Mesothelial cell of epicardium (in vitro differentiated cells): Measurements from ENCODE around the gene FCRLA. TPM values are rescaled to one million over a fixed set of nuclear protein-coding genes. Genes with fewer than 3 reads are reported as not detected.

Source experiments
- DNase-seq, 2 experiments: peaks; one replicate each; pipeline ENCODE4 v3.0.0; 2021; ENCODE audit warnings: low spot score in 2 of 2; ENCODE audit not compliant: unreplicated experiment in 2 of 2
- H3K27ac Mint-ChIP-seq: 2 replicates; pipeline ENCODE4 v1.8.0; 2021; ENCODE audit warnings: mixed read lengths
- H3K27me3 Mint-ChIP-seq: 2 replicates; pipeline ENCODE4 v1.8.0; 2021; ENCODE audit warnings: low read depth, mixed read lengths
- H3K36me3 Mint-ChIP-seq: 2 replicates; pipeline ENCODE4 v1.8.0; 2021; ENCODE audit warnings: mixed read lengths
- H3K4me1 Mint-ChIP-seq: 2 replicates; pipeline ENCODE4 v1.8.0; 2021; ENCODE audit warnings: mixed read lengths
- H3K4me3 Mint-ChIP-seq: 2 replicates; pipeline ENCODE4 v1.8.0; 2021; ENCODE audit warnings: mild to moderate bottlenecking, moderate library complexity, mixed read lengths
- H3K9me3 Mint-ChIP-seq: 2 replicates; pipeline ENCODE4 v1.8.0; 2021; ENCODE audit warnings: mixed read lengths
- CTCF ChIP-seq: fragments of 200-600 bp; sonication (generic); IDR thresholded peaks from one replicate; pipeline ENCODE4 v1.5.0; 2021; ENCODE audit warnings: antibody characterized with exemption; ENCODE audit not compliant: unreplicated experiment
- total RNA-seq: library from RNA; stranded (reverse); gene quantifications from 3 replicates; pipeline ENCODE4 v1.2.1, GENCODE V29; 2021

The FCRLA gene
- total RNA-seq, 1 donor from 2014 or later: not detected

GRCh38 chr1:161718559-161719324 is 11.7 kb downstream of the FCRLA start:
- Mint-ChIP-seq H3K4me1 (no peaks in the 10 kb centered on the region), H3K9me3 (no peaks in the 10 kb centered on the region), H3K36me3 (no peaks in the 10 kb centered on the region), H3K4me3 (no peak overlapping the region), H3K27me3 (peaks cover 86% of the 10 kb centered on the region), H3K27ac (no peak overlapping the region)
- TF ChIP-seq CTCF: no peak
- DNase-seq: no peak

- Mint-ChIP-seq H3K27me3 (peaks cover 85% of the 10 kb centered on the region), H3K27ac (no peak overlapping the region), H3K4me1 (peaks cover 2% of the 10 kb centered on the region), H3K4me3 (no peak overlapping the region), H3K36me3 (no peaks in the 10 kb centered on the region), H3K9me3 (no peaks in the 10 kb centered on the region)
- no peak for TF ChIP-seq CTCF
- DNase-seq: no peak
These were observed 12.2 kb downstream of the FCRLA start for GRCh38 chr1:161719325-161719611.

GRCh38 chr1:161720422-161720821 is 13.4 kb downstream of the FCRLA start:
- peaks cover 81% of the 10 kb centered on the region for H3K27me3 Mint-ChIP-seq
- no peak overlapping the region for H3K27ac Mint-ChIP-seq
- DNase-seq: no peak
- no peaks in the 10 kb centered on the region for H3K9me3 Mint-ChIP-seq
- no peak overlapping the region for H3K4me3 Mint-ChIP-seq
- peaks cover 2% of the 10 kb centered on the region for H3K4me1 Mint-ChIP-seq
- no peak for TF ChIP-seq CTCF
- H3K36me3 Mint-ChIP-seq: no peaks in the 10 kb centered on the region

GRCh38 chr1:161720956-161721737 is 14.1 kb downstream of the FCRLA start, which contains the start of gene FCRLB:
Gene FCRLB, plus strand, starts transcription at chr1:161721544. Its CDS starts 1,129 bp downstream, at chr1:161722673.
- peaks cover 76% of the 10 kb centered on the region for H3K27me3 Mint-ChIP-seq
- H3K4me3 Mint-ChIP-seq: no peak within 1 kb of the TSS

GRCh38 chr1:161721738-161722343 is 14.8 kb downstream of the FCRLA start:
- no peak for TF ChIP-seq CTCF
- H3K36me3 Mint-ChIP-seq: no peaks in the 10 kb centered on the region
- peaks cover 69% of the 10 kb centered on the region for H3K27me3 Mint-ChIP-seq
- H3K9me3 Mint-ChIP-seq: no peaks in the 10 kb centered on the region
- DNase-seq: no peak
- no peak overlapping the region for H3K27ac Mint-ChIP-seq
- no peak overlapping the region for H3K4me3 Mint-ChIP-seq
- peaks cover 11% of the 10 kb centered on the region for H3K4me1 Mint-ChIP-seq

More at GRCh38 chr1:161720956-161721737, 14.1 kb downstream of the FCRLA start, which contains the start of gene FCRLB:
- DNase-seq: no peak
- TF ChIP-seq CTCF: no peak
- Mint-ChIP-seq H3K27ac (no peak within 1 kb of the TSS), H3K36me3 (no peaks in the 10 kb centered on the region), H3K4me1 (peaks cover 10% of the 10 kb centered on the region), H3K9me3 (no peaks in the 10 kb centered on the region)
